HL-60/S4 treated with retinoic acid at 250 ng/mL for 4 days and 3 days (cell line): ENCODE data around the gene FBXL20.
"Not testable (repeated sequence)": the region's sequence is repeated elsewhere in the genome, so short reads cannot be mapped to it uniquely, and the experiment has no call there.

Experiments
- in situ Hi-C: fragments of 300-500 bp; cut with MboI; formaldehyde crosslinking; loops from 2 replicates; pipeline ENCODE4 v1.7.0; 2022; ENCODE audit warnings: low sequenced_read_pairs

FBXL20 gene

DNA sequence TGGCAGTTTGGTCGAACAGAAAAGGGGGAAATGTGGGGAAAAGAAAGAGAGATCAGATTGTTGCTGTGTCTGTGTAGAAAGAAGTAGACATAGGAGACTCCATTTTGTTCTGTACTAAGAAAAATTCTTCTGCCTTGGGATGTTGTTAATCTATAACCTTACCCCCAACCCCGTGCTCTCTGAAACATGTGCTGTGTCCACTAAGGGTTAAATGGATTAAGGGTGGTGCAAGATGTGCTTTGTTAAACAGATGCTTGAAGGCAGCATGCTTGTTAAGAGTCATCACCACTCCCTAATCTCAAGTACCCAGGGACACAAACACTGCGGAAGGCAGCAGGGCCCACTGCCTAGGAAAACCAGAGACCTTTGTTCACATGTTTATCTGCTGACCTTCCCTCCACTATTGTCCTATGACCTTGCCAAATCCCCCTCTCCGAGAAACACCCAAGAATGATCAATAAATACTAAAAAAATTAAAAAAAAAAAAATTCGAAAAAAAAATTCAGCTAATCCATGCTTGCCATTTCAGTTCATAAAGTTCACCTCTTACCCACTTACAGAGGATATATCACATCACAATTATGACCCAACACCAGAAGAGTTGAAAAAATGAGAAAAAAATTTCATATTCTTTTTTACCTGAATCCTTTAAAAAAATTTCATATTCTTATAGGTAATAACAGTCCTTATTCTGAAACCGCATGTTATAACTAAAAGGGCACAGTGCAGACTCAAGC is 67.2 kb downstream of the FBXL20 start:
- in situ Hi-C loops, result not testable (repeated sequence)

DNA sequence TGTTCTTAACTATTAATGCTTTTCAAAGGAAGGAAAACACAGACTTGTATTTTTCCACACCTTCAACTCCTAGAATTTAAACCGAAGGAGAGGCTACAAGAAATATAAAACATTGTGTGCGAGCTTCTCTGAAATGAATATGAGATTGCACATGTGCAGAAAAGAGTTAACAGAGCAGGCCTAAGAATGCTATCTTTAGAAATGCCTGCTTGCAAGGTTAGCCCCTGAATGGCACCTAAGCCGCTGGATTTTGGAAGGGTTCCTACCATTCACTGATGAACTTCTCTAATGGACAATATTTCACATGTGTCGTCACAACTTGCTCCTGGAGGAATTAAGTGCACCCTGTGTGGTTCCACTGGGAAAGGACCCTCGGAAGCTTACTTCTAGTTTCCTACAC is 69.3 kb downstream of the FBXL20 start:
- in situ Hi-C loops, result no loop called here

DNA sequence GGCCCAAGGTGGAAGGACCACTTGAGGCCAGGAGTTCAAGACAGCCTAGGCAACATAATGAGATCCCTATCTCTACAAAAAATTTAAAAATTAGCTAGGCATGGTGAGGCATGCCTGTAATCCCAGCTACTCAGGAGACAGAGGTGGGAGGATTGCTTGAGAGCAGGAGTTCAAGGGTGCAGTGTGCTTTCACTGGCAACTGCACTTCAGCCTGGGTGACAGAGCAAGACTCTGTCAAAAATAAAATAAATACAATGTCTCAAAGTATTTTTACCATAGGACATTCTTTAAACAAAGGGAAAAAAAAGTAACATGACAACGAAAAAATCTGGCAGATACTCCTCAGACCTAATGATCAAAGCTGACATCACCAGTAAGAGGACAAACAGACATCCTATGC is 72.6 kb downstream of the FBXL20 start:
- in situ Hi-C loops, result no loop called here

DNA sequence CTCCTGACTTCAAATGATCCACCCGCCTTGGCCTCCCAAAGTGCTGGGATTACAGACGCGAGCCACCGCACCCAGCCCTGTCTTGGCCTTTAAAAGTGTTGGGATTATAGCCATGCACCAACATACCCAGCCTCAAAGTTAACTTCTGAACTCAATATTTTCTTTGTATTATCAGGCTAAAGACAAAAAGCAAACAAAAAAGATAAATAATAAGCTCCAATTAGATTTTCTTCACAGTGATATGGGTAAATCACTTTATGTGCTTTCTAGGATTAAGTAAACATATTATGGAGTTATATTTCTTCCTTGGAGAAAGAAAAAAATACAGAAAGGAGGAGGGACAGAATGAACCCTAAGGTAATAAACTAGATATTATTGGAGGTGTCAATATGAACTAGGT is 74.3 kb downstream of the FBXL20 start:
- in situ Hi-C loops, result no loop called here

DNA sequence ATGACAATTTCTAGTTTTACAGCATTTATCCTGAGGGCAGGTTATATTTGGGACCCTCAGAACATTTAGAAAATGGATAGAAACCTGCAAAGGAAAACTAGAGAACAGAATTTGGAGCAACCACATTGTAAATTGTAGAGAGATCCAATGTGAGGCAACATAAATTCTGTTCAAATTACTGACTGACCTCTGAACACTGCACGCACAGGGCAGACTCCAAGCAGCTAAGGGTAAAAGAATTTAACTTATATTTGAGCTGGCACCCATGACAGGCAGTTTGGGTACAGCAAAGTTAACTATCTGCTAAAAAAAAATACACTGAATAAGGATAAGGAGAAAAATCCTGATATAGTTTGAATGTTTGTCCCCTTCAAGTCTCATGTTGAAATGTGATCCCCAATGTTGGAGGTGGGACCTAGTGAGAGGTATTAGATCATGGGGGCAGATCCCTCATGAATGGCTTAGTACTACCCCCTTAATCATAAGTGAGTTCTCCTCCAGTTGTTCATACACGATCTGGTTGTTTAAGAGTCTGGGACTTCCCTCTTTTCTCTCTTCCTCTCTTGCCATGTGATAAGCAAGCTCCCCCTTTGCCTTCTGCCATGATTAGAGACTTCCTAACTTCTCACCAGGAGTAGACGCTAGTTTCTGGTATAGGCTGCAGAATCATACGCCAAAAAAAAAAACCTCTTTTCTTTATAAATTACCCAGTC is 75.7 kb downstream of the FBXL20 start:
- in situ Hi-C loops, result no loop called here

DNA sequence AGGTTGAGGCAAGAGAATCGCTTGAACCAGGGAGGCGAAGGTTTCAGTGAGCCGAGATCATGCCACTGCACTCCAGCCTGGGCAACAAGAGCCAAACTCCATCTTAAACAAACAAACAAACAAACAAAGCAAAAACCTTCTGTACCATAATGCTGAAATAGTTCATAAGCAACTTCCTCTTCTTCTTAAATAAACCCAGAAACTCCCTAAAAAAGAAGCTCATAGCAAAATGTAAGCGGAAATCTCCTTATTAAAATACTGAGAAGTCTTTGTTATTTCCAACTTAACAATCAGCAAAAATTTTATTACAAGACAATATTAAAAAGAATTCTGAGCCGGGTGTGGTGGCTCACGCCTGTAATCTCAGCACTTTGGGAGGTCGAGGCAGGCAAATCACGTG is 82.8 kb downstream of the FBXL20 start:
- in situ Hi-C loops, result no loop called here

DNA sequence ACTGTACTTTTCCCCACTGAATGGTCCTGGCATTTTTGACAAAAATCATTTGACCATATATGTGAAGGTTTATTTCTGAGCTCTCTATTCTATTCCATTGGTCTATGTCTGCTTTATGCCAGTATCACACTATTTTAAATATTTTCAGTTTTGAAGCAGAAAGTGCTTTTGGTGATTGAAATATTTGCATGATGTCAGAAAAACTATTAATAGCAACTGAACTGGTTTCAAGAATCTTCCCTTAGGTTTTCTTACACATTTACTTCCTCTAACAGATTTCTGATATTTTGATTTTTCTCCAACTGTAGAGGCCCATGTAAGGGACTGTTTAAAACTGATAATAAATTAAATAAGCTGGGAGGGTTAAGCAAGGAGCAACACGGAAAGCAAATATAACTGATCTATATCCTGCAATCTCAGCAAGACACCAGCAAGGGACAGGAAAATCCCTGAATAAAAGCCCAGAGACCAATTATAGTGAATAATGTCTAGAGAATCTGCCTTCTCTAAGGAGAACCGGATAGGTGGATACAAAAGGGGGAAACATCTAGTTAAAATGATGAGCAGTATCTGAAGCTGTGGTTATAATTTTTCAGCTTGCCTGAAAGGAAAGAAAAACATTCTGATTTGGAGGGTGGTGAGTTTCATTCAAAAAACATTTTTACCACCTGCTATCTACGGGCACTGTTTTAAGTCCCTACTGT is 94.8 kb downstream of the FBXL20 start:
- in situ Hi-C loops, result no loop called here

DNA sequence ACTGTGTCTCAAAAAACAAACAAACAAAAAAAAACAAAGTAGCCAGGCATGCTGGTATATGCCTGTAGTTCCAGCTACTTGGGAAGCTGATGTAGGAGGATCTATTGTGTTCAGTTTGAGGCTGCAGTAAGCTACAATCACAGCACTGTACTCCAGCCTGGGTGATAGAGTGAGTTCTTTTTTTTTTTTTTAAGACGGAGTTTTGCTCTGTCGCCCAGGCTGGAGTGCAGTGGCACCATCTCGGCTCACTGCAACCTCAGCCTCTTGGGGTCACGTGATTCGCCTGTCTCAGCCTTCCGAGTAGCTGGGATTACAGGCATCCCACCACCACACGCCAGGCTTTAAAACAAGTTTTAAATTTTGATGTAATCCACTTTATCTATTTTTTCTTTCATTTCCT is 95.4 kb downstream of the FBXL20 start:
- in situ Hi-C loops, result no loop called here

DNA sequence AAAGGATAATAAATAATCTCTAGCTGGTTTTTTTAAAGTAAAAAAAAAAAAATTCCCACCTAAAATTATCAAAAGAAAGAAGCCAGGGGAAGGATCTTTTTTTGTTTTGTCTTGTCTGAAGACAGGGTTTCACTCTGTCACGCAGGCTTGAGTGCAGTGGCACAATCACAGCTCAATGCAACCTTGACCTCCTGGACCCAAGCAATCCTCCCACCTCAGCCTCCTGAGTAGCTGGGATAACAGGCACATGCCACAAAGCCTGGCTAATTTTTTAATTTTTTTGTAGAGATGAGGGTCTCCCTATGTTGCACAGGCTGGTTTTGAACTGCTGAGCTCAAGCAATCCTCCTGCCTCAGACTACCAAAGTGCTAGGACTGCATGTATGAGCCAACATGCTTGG is 97.2 kb downstream of the FBXL20 start:
- in situ Hi-C loops, result no loop called here

DNA sequence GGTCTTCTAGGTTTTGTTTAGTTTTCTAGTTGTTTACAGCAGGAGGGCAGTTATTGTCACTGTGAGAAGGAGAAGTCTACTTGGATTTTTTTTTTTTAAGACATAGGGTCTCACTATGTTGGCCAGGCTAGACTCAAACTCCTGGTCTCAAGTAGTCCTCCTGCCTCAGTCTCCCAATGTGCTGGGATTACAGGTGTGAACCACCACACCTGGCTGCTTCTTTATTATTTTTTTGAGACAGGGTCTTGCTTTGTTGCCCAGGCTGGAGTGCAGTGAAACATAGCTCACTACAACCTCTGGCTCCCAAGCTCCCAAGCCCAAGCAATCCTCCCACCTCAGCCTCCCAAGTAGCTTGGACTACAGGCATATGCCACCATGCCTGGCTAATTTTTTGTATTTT is 107.4 kb downstream of the FBXL20 start:
- in situ Hi-C loops, result no loop called here

DNA sequence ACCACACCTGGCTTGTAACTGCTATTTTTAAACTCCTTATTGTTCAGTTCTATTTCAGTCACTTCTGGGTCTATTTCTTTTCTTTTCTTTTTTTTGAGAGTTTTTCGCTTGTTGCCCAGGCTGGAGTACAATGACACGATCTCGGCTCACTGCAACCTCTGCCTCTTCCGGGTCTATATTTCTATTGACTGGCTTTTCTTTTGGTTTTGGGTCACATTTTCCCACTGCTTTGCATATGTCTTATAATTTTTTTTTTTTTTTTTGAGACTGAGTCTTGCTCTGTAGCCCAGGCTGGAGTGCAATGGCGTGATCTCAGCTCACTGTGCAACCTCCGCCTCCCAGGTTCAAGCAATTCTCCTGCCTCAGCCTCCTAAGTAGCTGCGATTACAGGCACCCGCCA is 108.9 kb downstream of the FBXL20 start:
- in situ Hi-C loops, result not testable (repeated sequence)

DNA sequence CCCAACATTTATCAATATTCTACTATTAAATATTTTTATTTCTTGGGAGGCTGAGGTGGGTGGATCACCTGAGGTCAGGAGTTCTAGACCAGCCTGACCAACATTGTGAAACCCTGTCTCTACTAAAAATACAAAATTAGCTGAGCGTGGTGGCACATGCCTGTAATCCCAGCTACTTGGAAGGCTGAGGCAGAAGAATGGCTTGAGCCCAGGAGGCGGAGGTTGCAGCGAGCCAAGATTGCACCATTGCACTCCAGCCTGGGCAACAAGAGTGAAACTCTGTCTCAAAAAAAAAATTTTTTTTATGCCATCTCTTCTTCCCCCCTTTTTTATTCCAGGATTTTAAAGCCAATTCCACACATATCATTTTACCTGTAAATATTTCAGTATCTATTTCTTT is 114.9 kb downstream of the FBXL20 start:
- in situ Hi-C loops, result not testable (repeated sequence)

DNA sequence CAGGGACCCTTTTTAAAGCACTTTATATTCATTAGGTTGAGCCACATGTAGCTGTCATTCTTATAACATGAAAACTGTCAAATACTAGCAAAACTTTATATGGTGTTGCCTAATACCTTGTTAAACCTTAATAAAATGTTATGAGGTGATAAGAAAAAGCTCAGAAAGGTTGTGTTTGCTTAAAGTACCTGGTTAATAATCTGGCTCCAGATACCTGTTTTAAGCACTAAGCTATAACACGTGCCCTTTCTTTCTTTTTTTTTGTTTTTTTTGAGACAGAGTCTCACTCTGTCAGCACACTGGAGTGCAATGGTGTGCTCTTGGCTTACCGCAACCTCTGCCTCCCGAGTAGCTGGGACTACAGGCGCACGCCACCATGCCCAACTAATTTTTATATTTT is 116.7 kb downstream of the FBXL20 start:
- in situ Hi-C loops, result no loop called here

DNA sequence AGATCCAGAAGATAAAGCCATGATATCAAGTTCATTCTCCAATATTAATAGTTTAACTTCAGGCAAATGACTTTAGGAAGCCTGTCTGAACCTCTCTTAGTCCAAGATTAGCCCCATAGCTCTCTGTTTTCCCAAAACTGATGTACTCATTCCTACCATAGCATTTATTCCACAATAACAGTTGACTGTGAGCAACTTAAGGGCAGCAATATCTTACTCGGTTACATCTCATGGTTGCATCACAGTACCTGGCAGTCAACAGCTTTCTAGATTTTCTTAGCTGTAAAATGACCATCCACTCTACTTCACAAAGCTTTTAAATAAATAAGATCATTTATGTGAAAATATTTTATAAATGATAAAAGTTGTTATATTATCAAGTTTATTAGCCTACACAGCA is 117.5 kb downstream of the FBXL20 start:
- in situ Hi-C loops, result no loop called here

DNA sequence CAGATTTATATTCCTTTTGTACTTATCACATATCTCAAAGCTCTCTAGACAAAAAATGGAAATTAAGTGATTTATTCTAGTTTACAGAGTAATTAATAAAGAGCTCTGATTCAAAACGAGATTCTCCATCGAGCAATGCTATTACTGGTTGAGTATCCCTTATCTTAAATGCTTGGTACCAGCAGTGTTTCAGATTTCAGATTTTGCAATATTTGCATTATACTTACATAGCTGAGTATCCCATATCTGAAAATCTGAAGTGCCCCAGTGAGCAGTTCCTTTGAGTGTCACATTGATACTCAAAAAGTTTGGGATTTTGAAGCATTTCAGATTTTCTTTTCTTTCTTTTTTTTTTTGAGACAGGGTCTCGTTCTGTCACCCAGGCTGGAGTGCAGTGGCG is 118.3 kb downstream of the FBXL20 start:
- in situ Hi-C loops, result no loop called here

DNA sequence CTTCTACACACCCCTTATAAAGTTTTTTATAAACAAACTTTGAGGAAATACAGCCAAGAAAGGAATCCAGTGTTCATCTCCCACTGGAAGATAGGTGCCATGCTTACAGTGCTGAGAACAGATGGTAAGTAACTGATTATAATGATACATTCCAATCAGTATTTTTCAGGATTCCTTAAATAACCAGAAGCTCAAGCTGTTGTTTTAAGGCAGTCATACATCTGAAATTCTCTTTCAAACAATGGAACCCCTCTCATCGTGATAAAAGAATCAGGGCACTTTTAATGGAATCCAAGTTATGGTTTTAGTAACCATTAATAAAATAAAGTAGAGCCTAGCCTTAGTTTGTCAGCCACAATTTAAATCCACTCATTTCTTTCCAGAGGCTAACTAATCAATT is 119.6 kb downstream of the FBXL20 start:
- in situ Hi-C loops, result no loop called here

DNA sequence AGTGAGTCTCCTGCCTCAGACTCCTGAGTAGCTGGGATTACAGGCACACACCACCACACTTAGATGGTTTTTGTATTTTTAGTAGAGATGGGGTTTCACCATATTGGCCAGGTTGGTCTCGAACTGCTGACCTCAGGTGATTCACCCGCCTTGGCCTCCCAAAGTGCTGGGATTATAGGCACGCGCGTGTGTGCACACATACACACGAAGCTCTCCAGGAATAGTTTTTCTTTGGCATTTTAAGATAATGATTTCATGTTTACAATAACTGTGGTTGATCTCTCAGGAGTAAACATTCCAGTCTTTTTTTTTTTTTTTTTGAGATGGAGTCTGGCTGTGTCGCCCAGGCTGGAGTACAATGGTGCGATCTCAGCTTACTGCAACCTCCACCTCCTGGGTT is 123.2 kb downstream of the FBXL20 start:
- in situ Hi-C loops, result not testable (repeated sequence)

DNA sequence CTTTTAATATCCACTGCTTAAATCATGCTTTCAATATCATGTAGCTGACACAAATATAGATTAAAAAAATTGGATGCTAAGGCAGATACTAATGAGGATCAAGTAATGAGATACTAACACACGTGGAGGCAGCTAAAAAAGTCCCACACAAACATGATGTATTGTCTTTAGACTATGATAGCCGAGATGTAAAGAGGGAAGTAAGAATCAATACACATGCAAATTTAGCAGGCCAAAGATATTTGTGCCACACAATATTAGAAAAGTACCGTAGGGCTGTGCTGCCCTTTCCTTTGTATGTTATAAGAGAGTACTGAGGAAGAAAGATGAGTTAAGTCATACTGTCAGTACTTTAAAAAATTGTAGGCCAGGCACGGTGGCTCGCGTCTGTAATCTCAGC is 124.3 kb downstream of the FBXL20 start:
- in situ Hi-C loops, result no loop called here

DNA sequence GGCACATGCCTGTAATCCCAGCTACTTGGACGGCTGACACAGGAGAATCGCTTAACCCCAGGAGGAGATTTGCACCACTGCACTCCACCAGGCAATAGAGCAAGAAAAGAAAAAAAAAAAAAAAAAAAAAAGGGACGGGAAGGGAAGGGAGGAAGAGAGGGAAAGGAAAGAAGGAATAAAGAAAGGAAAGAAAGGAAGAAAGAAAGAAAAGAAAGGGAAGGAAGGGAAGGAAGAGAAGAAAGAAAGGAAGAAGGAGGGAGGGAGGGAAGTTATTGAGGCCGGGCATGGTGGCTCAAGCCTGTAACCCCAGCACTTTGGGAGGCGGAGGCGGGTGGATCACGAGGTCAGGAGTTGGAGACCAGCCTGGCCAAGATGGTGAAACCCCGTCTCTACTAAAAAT is 125.3 kb downstream of the FBXL20 start:
- in situ Hi-C loops, result no loop called here

DNA sequence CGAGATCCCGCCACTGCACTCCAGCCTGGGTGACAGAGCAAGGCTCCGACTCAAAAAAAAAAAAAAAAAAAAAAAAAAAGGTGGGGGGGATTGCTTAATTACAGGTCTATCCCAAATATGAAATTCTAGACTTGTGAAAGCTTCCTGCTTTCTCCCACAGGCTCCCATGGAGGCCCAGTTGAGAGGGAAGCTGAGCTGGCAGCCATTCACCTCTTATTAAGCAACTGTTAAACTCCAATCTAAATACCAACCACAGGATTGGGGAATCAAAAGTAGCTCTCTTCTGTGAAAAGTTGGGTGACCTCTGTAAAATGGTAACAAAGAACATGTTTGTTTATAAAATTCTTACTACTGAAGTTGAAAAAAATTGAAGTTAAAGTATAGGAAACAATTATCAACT is 129.9 kb downstream of the FBXL20 start:
- in situ Hi-C loops, result no loop called here

DNA sequence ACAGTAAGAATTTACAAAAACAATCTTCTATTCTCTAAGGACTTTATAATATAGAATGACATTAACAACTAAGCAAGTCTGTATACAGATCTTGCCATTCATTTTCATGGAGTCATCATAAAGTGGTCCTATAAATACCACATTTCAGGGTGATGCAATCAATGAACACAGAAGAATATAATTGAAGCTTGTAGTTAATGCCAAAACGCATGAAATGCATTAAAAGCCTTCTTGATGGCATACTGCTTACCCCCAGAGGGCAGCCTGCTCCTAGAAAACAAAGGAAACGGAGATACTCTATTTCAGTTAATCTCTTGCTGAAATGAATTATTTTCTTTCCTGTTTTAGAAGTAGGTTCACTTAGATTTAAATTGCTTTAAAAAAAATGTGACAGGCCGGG is 130.5 kb downstream of the FBXL20 start:
- in situ Hi-C loops, result no loop called here

DNA sequence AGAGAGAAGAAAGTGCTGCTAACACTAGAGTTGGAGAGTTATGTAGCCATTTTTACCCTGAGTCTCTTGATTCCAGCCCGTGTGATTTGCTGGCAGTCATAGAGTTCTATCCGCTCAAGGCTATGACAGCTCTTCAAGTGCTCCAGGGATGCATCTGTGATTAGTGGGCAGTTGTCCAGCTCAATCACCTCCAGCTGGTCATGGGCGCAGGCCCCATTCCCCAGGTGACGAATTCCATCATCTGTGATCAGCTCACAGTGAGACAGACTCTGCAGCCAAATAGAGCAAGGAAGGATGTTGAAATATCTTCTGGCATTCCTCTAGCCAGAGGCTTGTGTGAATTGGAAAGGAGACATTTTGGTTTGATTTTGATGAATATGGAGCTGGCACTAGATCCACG is 137.3 kb downstream of the FBXL20 start:
- in situ Hi-C loops, result no loop called here
